Erythroblast (primary cell): ENCODE data around the gene FCGR3A.
"Not testable (repeated sequence)": the region's sequence is repeated elsewhere in the genome, so short reads cannot be mapped to it uniquely, and the experiment has no call there.

ENCODE experiments used
- GATA1 ChIP-seq: IDR thresholded peaks from 2 replicates; pipeline ENCODE4 v1.6.1; 2011; ENCODE audit warnings: low read depth, mild to moderate bottlenecking, control low read depth, low read length, moderate library complexity
- POLR2A ChIP-seq: IDR thresholded peaks from 2 replicates; pipeline ENCODE4 v1.6.1; 2011; ENCODE audit warnings: mild to moderate bottlenecking, low read length

- not testable (repeated sequence) for TF ChIP-seq POLR2A, GATA1
These were observed 44.8 kb upstream of the FCGR3A start for GRCh38 chr1:161594269-161594984.
